ENCODE measurements around the gene KY. TPM values are rescaled to one million over a fixed set of nuclear protein-coding genes. Genes with fewer than 3 reads are reported as not detected.

Gene KY
- total RNA-seq, 2 donors from 2014 or later, result 0.33 to 0.59 TPM

GRCh38 chr3:134614955-134615354 lies 35.9 kb downstream of the KY start:
- Histone ChIP-seq H3K4me1 (no peaks in the 10 kb centered on the region), H3K27ac (no peak overlapping the region), H3K27me3 (no peaks in the 10 kb centered on the region), H3K36me3 (no peaks in the 10 kb centered on the region), H3K4me3 (no peak overlapping the region), H3K9me3 (no peaks in the 10 kb centered on the region)
- no peak for TF ChIP-seq CTCF (IDR thresholded peaks at IDR 0.05)
- DNase-seq (ENCODE audit: low spot score), result peak; percentile 48

- no peaks in the 10 kb centered on the region for H3K4me1 ChIP-seq
- H3K9me3 ChIP-seq, result no peaks in the 10 kb centered on the region
- H3K36me3 ChIP-seq, result no peaks in the 10 kb centered on the region
- no peak overlapping the region for H3K27ac ChIP-seq
- no peak overlapping the region for H3K4me3 ChIP-seq
- peak; percentile 34 for DNase-seq (ENCODE audit: low spot score)
- H3K27me3 ChIP-seq, result no peaks in the 10 kb centered on the region
- no peak for TF ChIP-seq CTCF (IDR thresholded peaks at IDR 0.05)
Measured at GRCh38 chr3:134613006-134613520, 37.8 kb downstream of the KY start.

- no peak for TF ChIP-seq CTCF (IDR thresholded peaks at IDR 0.05)
- H3K36me3 ChIP-seq, result no peaks in the 10 kb centered on the region
- no peak overlapping the region for H3K4me3 ChIP-seq
- peak; percentile 16 for DNase-seq (ENCODE audit: low spot score)
- no peaks in the 10 kb centered on the region for H3K27me3 ChIP-seq
- no peaks in the 10 kb centered on the region for H3K4me1 ChIP-seq
- H3K9me3 ChIP-seq, result no peaks in the 10 kb centered on the region
- no peak overlapping the region for H3K27ac ChIP-seq
Measured at GRCh38 chr3:134611516-134611915, 39.3 kb downstream of the KY start.

- Histone ChIP-seq H3K27me3 (no peaks in the 10 kb centered on the region), H3K36me3 (no peaks in the 10 kb centered on the region), H3K4me1 (no peaks in the 10 kb centered on the region), H3K27ac (no peak overlapping the region), H3K4me3 (no peak overlapping the region), H3K9me3 (no peaks in the 10 kb centered on the region)
- DNase-seq (ENCODE audit: low spot score), result no peak
- TF ChIP-seq CTCF (IDR thresholded peaks at IDR 0.05), result no peak
Measured at GRCh38 chr3:134610432-134611385, 40.1 kb downstream of the KY start.

GRCh38 chr3:134609821-134610431 lies 40.9 kb downstream of the KY start:
- no peak for DNase-seq (ENCODE audit: low spot score)
- Histone ChIP-seq H3K4me1 (no peaks in the 10 kb centered on the region), H3K27ac (no peak overlapping the region), H3K36me3 (no peaks in the 10 kb centered on the region), H3K27me3 (no peaks in the 10 kb centered on the region), H3K4me3 (no peak overlapping the region), H3K9me3 (no peaks in the 10 kb centered on the region)
- no peak for TF ChIP-seq CTCF (IDR thresholded peaks at IDR 0.05)

All from right atrium auricular region (tissue), 2 donors.